ENCODE data around the gene RAB5IF. TPM values are rescaled to one million over a fixed set of nuclear protein-coding genes. Genes with fewer than 3 reads are reported as not detected.
A peak's percentile ranks its signal among the peaks of the same experiment; 100 is the strongest.

The RAB5IF gene
- total RNA-seq, 2 experiments from 2014 or later = 62.6 to 74.8 TPM

GRCh38 chr20:36571564-36572504, 33.7 kb upstream of the RAB5IF start:
- ATAC-seq (ENCODE audit: poor library complexity) (no peak), DNase-seq (peak in 3 of 14 experiments; percentile 14 to 44 (median 35))
- TF ChIP-seq CTCF (IDR thresholded peaks at IDR 0.05) = no peak
- CTCF ChIA-PET = interaction anchor here (0.7 to 8.5 kb wide), 5 partner anchors 14 to 825 kb away, joined by 3 to 57 read pairs (median 4); partner anchors contain the start of genes DSN1 and RAB5IF
- peaks cover 40% of the 10 kb centered on the region for H3K4me1 ChIP-seq (ENCODE audit: insufficient read depth, low read length)
- H3K27me3 ChIP-seq (ENCODE audit: control insufficient read depth in 1 of 2, insufficient read depth in 2 of 2, low read length in 2 of 2) = no peaks in the 10 kb centered on the region
- no peaks in the 10 kb centered on the region for H3K9me3 ChIP-seq (ENCODE audit: control insufficient read depth in 1 of 2, insufficient read depth in 1 of 2, low read length in 2 of 2)
- peak overlapping the region; percentile 95 for H3K4me3 Mint-ChIP-seq
- peak overlapping the region; percentile 94 to 96 for H3K27ac ChIP-seq (ENCODE audit: low read depth in 1 of 2, low read length in 2 of 2)
- intact Hi-C loops (cut with DNase I, micrococcal nuclease) = loop anchor here (1.0 to 5.0 kb wide), 4 partner anchors 15 to 110 kb away; no protein-coding TSS in a partner anchor
- H3K36me3 Mint-ChIP-seq (ENCODE audit: low read depth) = peaks cover 21% of the 10 kb centered on the region
- H3K27me3 Mint-ChIP-seq = no peaks in the 10 kb centered on the region
- H3K4me1 Mint-ChIP-seq (ENCODE audit: low read depth) = peaks cover 40% of the 10 kb centered on the region
- POLR2A ChIA-PET = interaction anchor here (0.6 to 8.2 kb wide), 9 partner anchors 10 to 174 kb away, joined by 3 to 121 read pairs (median 5); partner anchors contain the start of genes RAB5IF and SLA2
- H3K4me3 ChIP-seq (ENCODE audit: low read length) = no peak overlapping the region
- H3K27ac Mint-ChIP-seq = peak overlapping the region; percentile 97
- no peaks in the 10 kb centered on the region for H3K9me3 Mint-ChIP-seq
- H3K36me3 ChIP-seq (ENCODE audit: insufficient read depth, low read length) = no peaks in the 10 kb centered on the region

GRCh38 chr20:36572701-36573102, 32.9 kb upstream of the RAB5IF start:
- peak; percentile 46 to 90 (median 62) for DNase-seq

More at GRCh38 chr20:36572701-36573102, 32.9 kb upstream of the RAB5IF start:
- peak overlapping the region; percentile 59 for H3K4me3 ChIP-seq (ENCODE audit: low read length)
- intact Hi-C loops (cut with DNase I, micrococcal nuclease) = loop anchor here (1.0 to 5.0 kb wide), 5 partner anchors 16 to 110 kb away; partner anchors contain the start of gene RAB5IF (in 2 of the 2)
- POLR2A ChIA-PET = interaction anchor here (0.8 to 8.2 kb wide), 12 partner anchors 14 to 830 kb away, joined by 3 to 121 read pairs (median 6); partner anchors contain the start of genes RAB5IF, RBM39, SCAND1 and SLA2
- H3K27me3 Mint-ChIP-seq = no peaks in the 10 kb centered on the region
- TF ChIP-seq CTCF (IDR thresholded peaks at IDR 0.05) = no peak
- H3K27ac Mint-ChIP-seq = peak overlapping the region; percentile 97
- H3K9me3 Mint-ChIP-seq = no peaks in the 10 kb centered on the region
- no peaks in the 10 kb centered on the region for H3K27me3 ChIP-seq (ENCODE audit: control insufficient read depth in 1 of 2, insufficient read depth in 2 of 2, low read length in 2 of 2)
- peaks cover 41% of the 10 kb centered on the region for H3K4me1 ChIP-seq (ENCODE audit: insufficient read depth, low read length)
- CTCF ChIA-PET = interaction anchor here (1.0 to 8.5 kb wide), 5 partner anchors 12 to 32 kb away, joined by 3 to 57 read pairs (median 4); partner anchors contain the start of gene RAB5IF
- ATAC-seq (ENCODE audit: poor library complexity) = peak; percentile 66
- peak overlapping the region; percentile 94 to 96 for H3K27ac ChIP-seq (ENCODE audit: low read depth in 1 of 2, low read length in 2 of 2)
- H3K36me3 ChIP-seq (ENCODE audit: insufficient read depth, low read length) = no peaks in the 10 kb centered on the region
- H3K36me3 Mint-ChIP-seq (ENCODE audit: low read depth) = peaks cover 21% of the 10 kb centered on the region
- H3K4me3 Mint-ChIP-seq = peak overlapping the region; percentile 95
- peaks cover 40% of the 10 kb centered on the region for H3K4me1 Mint-ChIP-seq (ENCODE audit: low read depth)
- no peaks in the 10 kb centered on the region for H3K9me3 ChIP-seq (ENCODE audit: control insufficient read depth in 1 of 2, insufficient read depth in 1 of 2, low read length in 2 of 2)
